ENCODE results near the gene RMND5B. TPM values are rescaled to one million over a fixed set of nuclear protein-coding genes. Genes with fewer than 3 reads are reported as not detected.

Gene RMND5B
- total RNA-seq, 6 experiments from 2014 or later = 14.4 to 23.5 (median 20.9) TPM

Other genes starting within 250 kb of the RMND5B start
- not detected for gene PROP1, start 134.8 kb upstream of the RMND5B start, total RNA-seq
- under 1 TPM; 0.05 to 0.33 (median 0.06) TPM for gene N4BP3, start 17.5 kb upstream of the RMND5B start, total RNA-seq
- gene NHP2, start 22.9 kb downstream of the RMND5B start, total RNA-seq = 100 to 1,000 TPM in 2 of 6 experiments, 10 to 100 TPM in 4; 35.5 to 174 (median 43.9) TPM
- not detected for gene GMCL2, start 56.4 kb downstream of the RMND5B start, total RNA-seq
- gene HNRNPAB, start 73.5 kb downstream of the RMND5B start, total RNA-seq = 10 to 100 TPM; 44.2 to 96.1 (median 73.5) TPM
- gene PHYKPL, start 101.8 kb downstream of the RMND5B start, total RNA-seq = 100 to 1,000 TPM in 3 of 6 experiments, 10 to 100 TPM in 3; 64.3 to 133 (median 85.8) TPM

All from right lobe of liver (tissue), 5 donors.